SK-N-MC (cell line): ENCODE results near the gene SUGT1.

ENCODE experiments used
- DNase-seq: peaks from one replicate; pipeline ENCODE4 v3.0.0-alpha.2; 2011; ENCODE audit warnings: low read depth, low spot score
- H3K27ac ChIP-seq: fragments of 200-600 bp; sonication (generic); 2 replicates; pipeline ENCODE4 v1.5.1; 2016; ENCODE audit warnings: mixed run types
- H3K36me3 ChIP-seq: fragments of 200-600 bp; sonication (generic); 2 replicates; pipeline ENCODE4 v1.6.1; 2017; ENCODE audit warnings: antibody characterized with exemption, low read length, mixed read lengths; ENCODE audit not compliant: insufficient read depth
- H3K4me3 ChIP-seq: fragments of 200-600 bp; sonication (generic); 2 replicates; pipeline ENCODE4 v1.5.1; 2016
- H3K9ac ChIP-seq: fragments of 200-600 bp; sonication (generic); 2 replicates; pipeline ENCODE4 v1.8.0; 2017; ENCODE audit warnings: mixed run types, mixed read lengths; ENCODE audit not compliant: insufficient read length
- H3K9me3 ChIP-seq: fragments of 200-600 bp; sonication (generic); 2 replicates; pipeline ENCODE4 v1.6.1; 2017; ENCODE audit warnings: low read depth, mild to moderate bottlenecking, antibody characterized with exemption, low read length, moderate library complexity, mixed read lengths
- EZH2 ChIP-seq: fragments of 200-600 bp; sonication (generic); IDR thresholded peaks from one replicate; pipeline ENCODE4 v1.6.1; 2017; ENCODE audit warnings: antibody characterized with exemption
- FOXP2 ChIP-seq: optimal IDR thresholded peaks from 2 replicates; pipeline ENCODE3; 2011; ENCODE audit warnings: mild to moderate bottlenecking, moderate library complexity; ENCODE audit not compliant: insufficient read depth; ENCODE audit errors: extremely low read length, control extremely low read depth
- POLR2AphosphoS5 ChIP-seq: IDR thresholded peaks from 2 replicates; pipeline ENCODE4 v1.6.1; 2012; ENCODE audit warnings: mild to moderate bottlenecking, low read depth, low read length, borderline replicate concordance

The SUGT1 gene

GRCh38 chr13:52737965-52738364, 85.3 kb downstream of the SUGT1 start:
- H3K9ac ChIP-seq, result no peak overlapping the region
- TF ChIP-seq POLR2AphosphoS5 (no peak), FOXP2 (no peak), EZH2 (no peak)
- no peaks in the 10 kb centered on the region for H3K9me3 ChIP-seq
- H3K36me3 ChIP-seq, result no peaks in the 10 kb centered on the region
- no peak overlapping the region for H3K27ac ChIP-seq
- H3K4me3 ChIP-seq, result no peak overlapping the region
- DNase-seq, result no peak

GRCh38 chr13:52738719-52739467, 86.3 kb downstream of the SUGT1 start:
- Histone ChIP-seq H3K36me3 (no peaks in the 10 kb centered on the region), H3K27ac (no peak overlapping the region), H3K4me3 (no peak overlapping the region), H3K9me3 (no peaks in the 10 kb centered on the region), H3K9ac (no peak overlapping the region)
- no peak for DNase-seq
- TF ChIP-seq POLR2AphosphoS5 (no peak), FOXP2 (no peak), EZH2 (no peak)

GRCh38 chr13:52739468-52740071, 86.9 kb downstream of the SUGT1 start, which contains the start of gene CNMD:
Gene CNMD (minus strand): TSS chr13:52739820. CDS start chr13:52739701, 119 bp downstream.
- no peaks in the 10 kb centered on the region for H3K9me3 ChIP-seq
- H3K36me3 ChIP-seq, result no peaks in the 10 kb centered on the region
- no peak within 1 kb of the TSS for H3K4me3 ChIP-seq
- TF ChIP-seq POLR2AphosphoS5 (no peak), FOXP2 (no peak), EZH2 (no peak)
- no peak for DNase-seq
- H3K9ac ChIP-seq, result no peak within 1 kb of the TSS
- no peak within 1 kb of the TSS for H3K27ac ChIP-seq

DNA sequence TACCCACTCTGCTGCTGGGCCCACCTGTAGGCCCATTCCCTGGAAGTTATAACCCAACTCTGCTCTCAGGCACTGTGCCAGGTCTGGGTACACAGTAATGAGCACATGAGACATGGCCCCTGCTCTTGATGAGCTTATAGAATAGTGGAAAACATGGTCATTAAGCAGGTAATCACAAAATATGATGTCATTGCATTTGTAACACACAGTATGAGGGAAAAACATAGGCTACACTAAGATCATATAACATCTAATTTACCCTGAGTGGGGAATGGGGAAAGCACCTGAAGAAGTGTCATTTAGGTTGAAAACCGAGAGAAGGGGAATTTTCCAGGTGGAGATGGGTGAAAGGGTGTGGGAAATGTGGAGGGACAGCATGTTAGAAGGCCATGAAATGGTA, 90.9 kb downstream of the SUGT1 start:
- DNase-seq, result no peak
- Histone ChIP-seq H3K36me3 (no peaks in the 10 kb centered on the region), H3K9me3 (no peaks in the 10 kb centered on the region), H3K4me3 (no peak overlapping the region), H3K27ac (no peak overlapping the region), H3K9ac (no peak overlapping the region)
- TF ChIP-seq FOXP2 (no peak), POLR2AphosphoS5 (no peak), EZH2 (no peak)

DNA sequence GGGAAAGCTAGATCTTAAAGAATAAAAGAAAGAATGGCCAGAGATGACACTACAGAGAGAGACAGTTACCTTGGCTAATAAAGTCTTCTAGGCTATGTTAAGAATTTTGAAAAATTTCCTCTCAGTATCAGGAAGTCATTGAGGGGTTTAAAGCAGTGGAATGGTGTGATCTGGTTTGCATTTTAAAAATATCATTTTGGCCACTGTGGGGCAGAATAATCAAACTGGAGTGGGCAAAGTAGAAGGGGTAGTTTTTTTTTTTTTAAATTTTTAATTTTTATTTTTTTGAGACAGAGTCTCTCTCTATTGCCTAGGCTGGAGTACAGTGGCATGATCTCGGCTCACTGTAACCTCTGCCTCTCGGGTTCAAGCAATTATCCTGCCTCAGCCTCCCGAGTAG, 91.4 kb downstream of the SUGT1 start:
- Histone ChIP-seq H3K9me3 (no peaks in the 10 kb centered on the region), H3K36me3 (no peaks in the 10 kb centered on the region), H3K4me3 (no peak overlapping the region), H3K9ac (no peak overlapping the region), H3K27ac (no peak overlapping the region)
- TF ChIP-seq EZH2, result no peak
- TF ChIP-seq FOXP2, result no peak
- no peak for TF ChIP-seq POLR2AphosphoS5
- DNase-seq, result no peak

GRCh38 chr13:52744842-52745375, 92.3 kb downstream of the SUGT1 start:
- Histone ChIP-seq H3K9me3 (no peaks in the 10 kb centered on the region), H3K36me3 (no peaks in the 10 kb centered on the region), H3K4me3 (no peak overlapping the region), H3K9ac (no peak overlapping the region), H3K27ac (no peak overlapping the region)
- no peak for TF ChIP-seq FOXP2
- TF ChIP-seq EZH2, result no peak
- TF ChIP-seq POLR2AphosphoS5, result no peak
- no peak for DNase-seq

GRCh38 chr13:52746141-52746540, 93.5 kb downstream of the SUGT1 start:
- Histone ChIP-seq H3K9me3 (no peaks in the 10 kb centered on the region), H3K36me3 (no peaks in the 10 kb centered on the region), H3K4me3 (no peak overlapping the region), H3K9ac (no peak overlapping the region), H3K27ac (no peak overlapping the region)
- TF ChIP-seq POLR2AphosphoS5, result no peak
- no peak for TF ChIP-seq FOXP2
- DNase-seq, result no peak

DNA sequence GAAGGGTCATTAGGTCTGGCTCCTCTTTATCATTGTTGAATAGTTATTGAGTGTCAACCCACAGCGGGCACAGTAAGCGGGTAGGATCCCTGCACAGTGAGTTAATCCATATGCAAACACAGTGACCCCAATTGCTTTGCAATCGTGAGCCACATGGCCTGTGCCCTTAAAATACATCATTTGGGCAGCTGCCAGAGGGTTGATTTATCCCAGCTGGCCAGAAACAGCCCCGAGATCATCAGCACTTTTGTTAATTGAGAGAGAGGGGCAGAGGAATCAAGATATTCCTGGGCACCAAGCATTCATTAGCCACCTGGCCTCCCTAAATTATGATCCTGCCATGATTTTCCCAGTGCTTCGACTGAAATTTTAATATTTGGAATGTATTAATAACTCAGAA, 96.8 kb downstream of the SUGT1 start:
- H3K9ac ChIP-seq, result no peak overlapping the region
- H3K9me3 ChIP-seq, result no peaks in the 10 kb centered on the region
- no peak overlapping the region for H3K4me3 ChIP-seq
- H3K27ac ChIP-seq, result no peak overlapping the region
- H3K36me3 ChIP-seq, result no peaks in the 10 kb centered on the region
- no peak for TF ChIP-seq EZH2
- no peak for TF ChIP-seq FOXP2
- TF ChIP-seq POLR2AphosphoS5, result no peak
- no peak for DNase-seq
